ENCODE results near the gene P2RY2. TPM values are rescaled to one million over a fixed set of nuclear protein-coding genes. Genes with fewer than 3 reads are reported as not detected.

Gene P2RY2
- total and polyA plus RNA-seq, 2 experiments from 2014 or later = 0.63 to 1.6 TPM

DNA sequence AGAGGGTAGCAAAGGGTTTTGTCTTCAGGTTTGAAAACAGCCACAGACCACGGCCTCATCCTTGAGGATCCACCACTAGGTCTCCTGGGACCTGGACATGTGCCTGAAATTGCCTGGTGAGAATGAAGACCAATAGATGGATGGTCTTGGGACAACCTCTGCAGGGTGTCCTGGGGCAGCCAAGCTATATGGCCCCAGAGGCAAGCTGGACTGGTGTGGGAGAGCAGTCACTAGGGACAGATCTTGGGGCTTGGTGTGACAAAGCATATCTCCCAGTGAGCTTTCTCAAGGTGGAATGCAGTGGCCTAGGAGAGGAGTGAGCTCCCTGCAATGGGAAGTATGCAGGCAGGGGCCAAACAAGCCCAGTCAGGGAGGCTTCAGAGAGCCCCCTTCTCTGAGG lies 67.6 kb downstream of the P2RY2 start:
- Mint-ChIP-seq H3K4me3 (no peak overlapping the region), H3K27me3 (ENCODE audit: insufficient read depth, low read depth, poor library complexity) (peaks cover 16% of the 10 kb centered on the region), H3K4me1 (peaks cover 5% of the 10 kb centered on the region; the same call in 2 of the 3 replicates), H3K9me3 (no peaks in the 10 kb centered on the region; the same call in 1 of the 3 replicates), H3K27ac (no peak overlapping the region), H3K36me3 (ENCODE audit: low read depth) (no peaks in the 10 kb centered on the region)
- H3K4me3 ChIP-seq = no peak overlapping the region
- no peaks in the 10 kb centered on the region for H3K79me2 ChIP-seq (replicated peaks; ENCODE audit: insufficient read depth)
- H3K4me2 ChIP-seq = no peak overlapping the region
- no peak overlapping the region for H2AFZ ChIP-seq
- no peaks in the 10 kb centered on the region for H3K9me2 ChIP-seq (ENCODE audit: insufficient read depth)
- TF ChIP-seq ZNF331 (CRISPR knock-in tag; IDR thresholded peaks at IDR 0.05; ENCODE audit: low read depth) = no peak
- no peak for TF ChIP-seq STAT1 (IDR thresholded peaks at IDR 0.05; ENCODE audit: unreplicated experiment)
- no peak for TF ChIP-seq EZH2 (IDR thresholded peaks at IDR 0.05; ENCODE audit: low read depth, unreplicated experiment)
- TF ChIP-seq NANOG (IDR thresholded peaks at IDR 0.05; ENCODE audit: borderline replicate concordance) = no peak
- TF ChIP-seq, protein P1, sequence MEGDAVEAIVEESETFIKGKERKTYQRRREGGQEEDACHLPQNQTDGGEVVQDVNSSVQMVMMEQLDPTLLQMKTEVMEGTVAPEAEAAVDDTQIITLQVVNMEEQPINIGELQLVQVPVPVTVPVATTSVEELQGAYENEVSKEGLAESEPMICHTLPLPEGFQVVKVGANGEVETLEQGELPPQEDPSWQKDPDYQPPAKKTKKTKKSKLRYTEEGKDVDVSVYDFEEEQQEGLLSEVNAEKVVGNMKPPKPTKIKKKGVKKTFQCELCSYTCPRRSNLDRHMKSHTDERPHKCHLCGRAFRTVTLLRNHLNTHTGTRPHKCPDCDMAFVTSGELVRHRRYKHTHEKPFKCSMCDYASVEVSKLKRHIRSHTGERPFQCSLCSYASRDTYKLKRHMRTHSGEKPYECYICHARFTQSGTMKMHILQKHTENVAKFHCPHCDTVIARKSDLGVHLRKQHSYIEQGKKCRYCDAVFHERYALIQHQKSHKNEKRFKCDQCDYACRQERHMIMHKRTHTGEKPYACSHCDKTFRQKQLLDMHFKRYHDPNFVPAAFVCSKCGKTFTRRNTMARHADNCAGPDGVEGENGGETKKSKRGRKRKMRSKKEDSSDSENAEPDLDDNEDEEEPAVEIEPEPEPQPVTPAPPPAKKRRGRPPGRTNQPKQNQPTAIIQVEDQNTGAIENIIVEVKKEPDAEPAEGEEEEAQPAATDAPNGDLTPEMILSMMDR (conservative IDR thresholded peaks at IDR 0.05; ENCODE audit: low read depth in 2 of 2) = no peak
- TF ChIP-seq, protein P2, sequence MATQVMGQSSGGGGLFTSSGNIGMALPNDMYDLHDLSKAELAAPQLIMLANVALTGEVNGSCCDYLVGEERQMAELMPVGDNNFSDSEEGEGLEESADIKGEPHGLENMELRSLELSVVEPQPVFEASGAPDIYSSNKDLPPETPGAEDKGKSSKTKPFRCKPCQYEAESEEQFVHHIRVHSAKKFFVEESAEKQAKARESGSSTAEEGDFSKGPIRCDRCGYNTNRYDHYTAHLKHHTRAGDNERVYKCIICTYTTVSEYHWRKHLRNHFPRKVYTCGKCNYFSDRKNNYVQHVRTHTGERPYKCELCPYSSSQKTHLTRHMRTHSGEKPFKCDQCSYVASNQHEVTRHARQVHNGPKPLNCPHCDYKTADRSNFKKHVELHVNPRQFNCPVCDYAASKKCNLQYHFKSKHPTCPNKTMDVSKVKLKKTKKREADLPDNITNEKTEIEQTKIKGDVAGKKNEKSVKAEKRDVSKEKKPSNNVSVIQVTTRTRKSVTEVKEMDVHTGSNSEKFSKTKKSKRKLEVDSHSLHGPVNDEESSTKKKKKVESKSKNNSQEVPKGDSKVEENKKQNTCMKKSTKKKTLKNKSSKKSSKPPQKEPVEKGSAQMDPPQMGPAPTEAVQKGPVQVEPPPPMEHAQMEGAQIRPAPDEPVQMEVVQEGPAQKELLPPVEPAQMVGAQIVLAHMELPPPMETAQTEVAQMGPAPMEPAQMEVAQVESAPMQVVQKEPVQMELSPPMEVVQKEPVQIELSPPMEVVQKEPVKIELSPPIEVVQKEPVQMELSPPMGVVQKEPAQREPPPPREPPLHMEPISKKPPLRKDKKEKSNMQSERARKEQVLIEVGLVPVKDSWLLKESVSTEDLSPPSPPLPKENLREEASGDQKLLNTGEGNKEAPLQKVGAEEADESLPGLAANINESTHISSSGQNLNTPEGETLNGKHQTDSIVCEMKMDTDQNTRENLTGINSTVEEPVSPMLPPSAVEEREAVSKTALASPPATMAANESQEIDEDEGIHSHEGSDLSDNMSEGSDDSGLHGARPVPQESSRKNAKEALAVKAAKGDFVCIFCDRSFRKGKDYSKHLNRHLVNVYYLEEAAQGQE (IDR thresholded peaks at IDR 0.05; ENCODE audit: unreplicated experiment) = no peak
- TF ChIP-seq EZH2phosphoT487 (IDR thresholded peaks at IDR 0.05; ENCODE audit: unreplicated experiment) = no peak
- TF ChIP-seq CREB1 (CRISPR knock-in tag; IDR thresholded peaks at IDR 0.05; ENCODE audit: low read depth) = no peak
- TF ChIP-seq JUNB (IDR thresholded peaks at IDR 0.05; ENCODE audit: unreplicated experiment) = no peak
- no peak for TF ChIP-seq POLR2AphosphoS5 (IDR thresholded peaks at IDR 0.05; ENCODE audit: low read depth)
- TF ChIP-seq, protein P3, sequence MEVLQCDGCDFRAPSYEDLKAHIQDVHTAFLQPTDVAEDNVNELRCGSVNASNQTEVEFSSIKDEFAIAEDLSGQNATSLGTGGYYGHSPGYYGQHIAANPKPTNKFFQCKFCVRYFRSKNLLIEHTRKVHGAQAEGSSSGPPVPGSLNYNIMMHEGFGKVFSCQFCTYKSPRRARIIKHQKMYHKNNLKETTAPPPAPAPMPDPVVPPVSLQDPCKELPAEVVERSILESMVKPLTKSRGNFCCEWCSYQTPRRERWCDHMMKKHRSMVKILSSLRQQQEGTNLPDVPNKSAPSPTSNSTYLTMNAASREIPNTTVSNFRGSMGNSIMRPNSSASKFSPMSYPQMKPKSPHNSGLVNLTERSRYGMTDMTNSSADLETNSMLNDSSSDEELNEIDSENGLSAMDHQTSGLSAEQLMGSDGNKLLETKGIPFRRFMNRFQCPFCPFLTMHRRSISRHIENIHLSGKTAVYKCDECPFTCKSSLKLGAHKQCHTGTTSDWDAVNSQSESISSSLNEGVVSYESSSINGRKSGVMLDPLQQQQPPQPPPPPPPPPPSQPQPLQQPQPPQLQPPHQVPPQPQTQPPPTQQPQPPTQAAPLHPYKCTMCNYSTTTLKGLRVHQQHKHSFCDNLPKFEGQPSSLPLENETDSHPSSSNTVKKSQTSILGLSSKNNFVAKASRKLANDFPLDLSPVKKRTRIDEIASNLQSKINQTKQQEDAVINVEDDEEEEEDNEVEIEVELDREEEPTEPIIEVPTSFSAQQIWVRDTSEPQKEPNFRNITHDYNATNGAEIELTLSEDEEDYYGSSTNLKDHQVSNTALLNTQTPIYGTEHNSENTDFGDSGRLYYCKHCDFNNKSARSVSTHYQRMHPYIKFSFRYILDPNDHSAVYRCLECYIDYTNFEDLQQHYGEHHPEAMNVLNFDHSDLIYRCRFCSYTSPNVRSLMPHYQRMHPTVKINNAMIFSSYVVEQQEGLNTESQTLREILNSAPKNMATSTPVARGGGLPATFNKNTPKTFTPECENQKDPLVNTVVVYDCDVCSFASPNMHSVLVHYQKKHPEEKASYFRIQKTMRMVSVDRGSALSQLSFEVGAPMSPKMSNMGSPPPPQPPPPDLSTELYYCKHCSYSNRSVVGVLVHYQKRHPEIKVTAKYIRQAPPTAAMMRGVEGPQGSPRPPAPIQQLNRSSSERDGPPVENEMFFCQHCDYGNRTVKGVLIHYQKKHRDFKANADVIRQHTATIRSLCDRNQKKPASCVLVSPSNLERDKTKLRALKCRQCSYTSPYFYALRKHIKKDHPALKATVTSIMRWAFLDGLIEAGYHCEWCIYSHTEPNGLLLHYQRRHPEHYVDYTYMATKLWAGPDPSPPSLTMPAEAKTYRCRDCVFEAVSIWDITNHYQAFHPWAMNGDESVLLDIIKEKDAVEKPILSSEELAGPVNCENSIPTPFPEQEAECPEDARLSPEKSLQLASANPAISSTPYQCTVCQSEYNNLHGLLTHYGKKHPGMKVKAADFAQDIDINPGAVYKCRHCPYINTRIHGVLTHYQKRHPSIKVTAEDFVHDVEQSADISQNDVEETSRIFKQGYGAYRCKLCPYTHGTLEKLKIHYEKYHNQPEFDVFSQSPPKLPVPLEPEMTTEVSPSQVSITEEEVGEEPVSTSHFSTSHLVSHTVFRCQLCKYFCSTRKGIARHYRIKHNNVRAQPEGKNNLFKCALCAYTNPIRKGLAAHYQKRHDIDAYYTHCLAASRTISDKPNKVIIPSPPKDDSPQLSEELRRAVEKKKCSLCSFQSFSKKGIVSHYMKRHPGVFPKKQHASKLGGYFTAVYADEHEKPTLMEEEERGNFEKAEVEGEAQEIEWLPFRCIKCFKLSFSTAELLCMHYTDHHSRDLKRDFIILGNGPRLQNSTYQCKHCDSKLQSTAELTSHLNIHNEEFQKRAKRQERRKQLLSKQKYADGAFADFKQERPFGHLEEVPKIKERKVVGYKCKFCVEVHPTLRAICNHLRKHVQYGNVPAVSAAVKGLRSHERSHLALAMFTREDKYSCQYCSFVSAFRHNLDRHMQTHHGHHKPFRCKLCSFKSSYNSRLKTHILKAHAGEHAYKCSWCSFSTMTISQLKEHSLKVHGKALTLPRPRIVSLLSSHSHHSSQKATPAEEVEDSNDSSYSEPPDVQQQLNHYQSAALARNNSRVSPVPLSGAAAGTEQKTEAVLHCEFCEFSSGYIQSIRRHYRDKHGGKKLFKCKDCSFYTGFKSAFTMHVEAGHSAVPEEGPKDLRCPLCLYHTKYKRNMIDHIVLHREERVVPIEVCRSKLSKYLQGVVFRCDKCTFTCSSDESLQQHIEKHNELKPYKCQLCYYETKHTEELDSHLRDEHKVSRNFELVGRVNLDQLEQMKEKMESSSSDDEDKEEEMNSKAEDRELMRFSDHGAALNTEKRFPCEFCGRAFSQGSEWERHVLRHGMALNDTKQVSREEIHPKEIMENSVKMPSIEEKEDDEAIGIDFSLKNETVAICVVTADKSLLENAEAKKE (CRISPR knock-in tag; IDR thresholded peaks at IDR 0.05) = no peak
- no peak for TF ChIP-seq ZNF114 (CRISPR knock-in tag; IDR thresholded peaks at IDR 0.05)
- TF ChIP-seq, protein P4, sequence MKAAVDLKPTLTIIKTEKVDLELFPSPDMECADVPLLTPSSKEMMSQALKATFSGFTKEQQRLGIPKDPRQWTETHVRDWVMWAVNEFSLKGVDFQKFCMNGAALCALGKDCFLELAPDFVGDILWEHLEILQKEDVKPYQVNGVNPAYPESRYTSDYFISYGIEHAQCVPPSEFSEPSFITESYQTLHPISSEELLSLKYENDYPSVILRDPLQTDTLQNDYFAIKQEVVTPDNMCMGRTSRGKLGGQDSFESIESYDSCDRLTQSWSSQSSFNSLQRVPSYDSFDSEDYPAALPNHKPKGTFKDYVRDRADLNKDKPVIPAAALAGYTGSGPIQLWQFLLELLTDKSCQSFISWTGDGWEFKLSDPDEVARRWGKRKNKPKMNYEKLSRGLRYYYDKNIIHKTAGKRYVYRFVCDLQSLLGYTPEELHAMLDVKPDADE (IDR thresholded peaks at IDR 0.05) = no peak
- no peak overlapping the region for H3K27ac ChIP-seq (ENCODE audit: low read depth)
- H3K4me1 ChIP-seq (ENCODE audit: insufficient read depth) = no peaks in the 10 kb centered on the region; the same call in 1 of the 2 replicates
- H4K20me1 ChIP-seq (replicated peaks; ENCODE audit: insufficient read depth) = no peaks in the 10 kb centered on the region
- no peaks in the 10 kb centered on the region for H3K27me3 ChIP-seq (ENCODE audit: insufficient read depth)
- H3F3A ChIP-seq (replicated peaks; ENCODE audit: low read depth) = 0 out of 2 replicates have a peak, but pooled peaks cover 2% of the 10 kb centered on the region
- DNase-seq (ENCODE audit: low spot score) (no peak), ATAC-seq (no peak)
- no peaks in the 10 kb centered on the region for H3K36me3 ChIP-seq (ENCODE audit: insufficient read depth)

Data from GM23338 (cell line).